Gastrocnemius medialis (tissue), 4 donors: Measurements from ENCODE around the gene HACD2. TPM values are rescaled to one million over a fixed set of nuclear protein-coding genes. Genes with fewer than 3 reads are reported as not detected.

Source experiments
- ATAC-seq, 2 donors: fragments of 150-250 bp; one replicate each; pipeline ENCODE4 v1.9.1; 2016
- DNase-seq, 2 donors: peaks; one replicate each; pipeline ENCODE4 v3.0.0-alpha.2; 2019
- H3K27ac ChIP-seq, 4 donors: fragments of 200-600 bp; sonication (generic); 1 replicate in 1 of 4; 2 replicates in 3 of 4; pipeline ENCODE4 v1.5.1; 2016 to 2018; ENCODE audit warnings: mild to moderate bottlenecking in 2 of 4, moderate library complexity in 1 of 4
- H3K27me3 ChIP-seq, 3 donors: fragments of 200-600 bp; sonication (generic) in 2 of 3; 1 replicate in 1 of 3; 2 replicates in 2 of 3; pipeline versions ENCODE4 v1.5.1 to v1.6.0; 2016 to 2019; ENCODE audit warnings: mild to moderate bottlenecking in 1 of 3, moderate library complexity in 1 of 3
- H3K36me3 ChIP-seq, 2 donors: fragments of 200-600 bp; sonication (generic) in 1 of 2; one replicate each; pipeline ENCODE4 v1.5.1; 2017 to 2018
- H3K4me1 ChIP-seq, 2 donors: fragments of 200-600 bp; sonication (generic) in 1 of 2; one replicate each; pipeline ENCODE4 v1.5.1; 2016 to 2017; ENCODE audit warnings: mild to moderate bottlenecking in 2 of 2
- H3K4me3 ChIP-seq, 4 donors: fragments of 200-600 bp; sonication (generic) in 3 of 4; 1 replicate in 1 of 4; 2 replicates in 3 of 4; pipeline ENCODE4 v1.5.1; 2016 to 2019; ENCODE audit warnings: mild to moderate bottlenecking in 2 of 4
- H3K9me3 ChIP-seq, 3 donors: fragments of 200-600 bp; sonication (generic) in 2 of 3; 1 replicate in 1 of 3; 2 replicates in 2 of 3; pipeline ENCODE4 v1.5.1; 2016 to 2019
- POLR2A ChIP-seq, 2 donors: fragments of 450-650 bp; IDR thresholded peaks; one replicate each; pipeline ENCODE4 v1.6.1; 2017; ENCODE audit warnings: antibody characterized with exemption in 2 of 2, mild to moderate bottlenecking in 2 of 2, moderate library complexity in 2 of 2
- in situ Hi-C, 4 donors: fragments of 200-750 bp; cut with MboI; loops; one replicate each; pipeline versions ENCODE4 v1.15.0 to v1.8.0; 2017; ENCODE audit warnings: low sequenced_read_pairs in 4 of 4
- intact Hi-C: fragments of 100-400 bp; cut with DNase I; formaldehyde crosslinking; loops from one replicate; pipeline ENCODE4 v1.15.1; 2023; ENCODE audit warnings: low total_unique reads
- total RNA-seq, 4 donors: library from RNA; depleted of rRNA; stranded (reverse); fragments of >200 nt; gene quantifications; one replicate each; pipeline versions ENCODE4 v1.1.0 to v1.2.3, GENCODE V29; 2016
- TF ChIP-seq, protein P1 (sequence below), 5 experiments: fragments of 450-650 bp in 3 of 5; fragments of 200-600 bp in 2 of 5; sonication (generic) in 2 of 5; IDR thresholded peaks in 4 of 5; conservative IDR thresholded peaks in 1 of 5; 1 replicate in 4 of 5; 2 replicates in 1 of 5; pipeline ENCODE4 v1.5.1; 2016 to 2019; ENCODE audit warnings: antibody characterized with exemption in 5 of 5, mild to moderate bottlenecking in 3 of 5, moderate library complexity in 3 of 5

Gene HACD2
- total RNA-seq, 4 donors from 2014 or later = 3.9 to 19.8 (median 6.7) TPM

DNA sequence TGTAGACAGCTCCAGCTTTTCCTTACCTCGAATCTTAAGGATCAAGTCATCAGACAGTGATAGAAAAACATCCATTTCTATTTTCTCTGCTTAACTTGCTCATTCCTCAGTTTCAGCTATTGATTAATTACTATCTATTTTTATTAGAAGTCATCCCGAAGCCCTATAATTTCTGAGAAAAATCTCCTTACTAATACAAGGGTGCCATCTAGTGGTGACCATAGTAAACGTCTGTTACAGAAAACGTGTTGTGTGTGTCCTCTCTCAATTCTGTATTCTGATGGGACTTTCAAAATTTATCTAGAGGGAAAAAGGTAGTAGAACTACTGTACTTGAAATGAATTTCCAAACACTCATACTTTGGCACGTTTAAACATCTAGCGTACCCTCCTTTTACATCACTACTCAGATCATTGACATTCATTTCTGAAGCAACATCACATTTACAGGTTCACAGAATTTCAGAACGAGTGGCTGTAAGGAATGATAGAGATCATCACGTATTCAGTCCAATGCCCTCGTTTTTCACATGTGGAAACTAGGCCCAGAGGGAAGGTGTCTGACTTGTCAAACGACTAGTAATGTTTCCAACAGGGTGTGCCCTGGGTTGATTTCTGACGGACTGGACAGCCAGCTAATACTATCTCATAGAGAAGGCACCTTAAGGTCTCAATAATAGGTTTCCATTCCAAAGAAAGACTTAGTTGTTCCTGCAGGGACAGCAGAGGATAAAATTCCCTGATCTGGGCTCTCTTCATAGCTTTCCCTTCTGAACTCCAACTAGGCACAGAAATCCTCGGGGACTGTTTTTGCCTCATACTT, 25.6 kb downstream of the HACD2 start:
- H3K4me3 ChIP-seq = no peak overlapping the region
- no peaks in the 10 kb centered on the region for H3K36me3 ChIP-seq
- no peaks in the 10 kb centered on the region for H3K27me3 ChIP-seq
- H3K9me3 ChIP-seq = peaks cover 0 to 9% (median 0%) of the 10 kb centered on the region in 3 donors
- in situ Hi-C loops (loop anchor here (5.0 to 10.0 kb wide), 3 partner anchors 224 to 232 kb away; no protein-coding TSS in a partner anchor), intact Hi-C loops (loop anchor here (2.0 to 5.0 kb wide), 2 partner anchors 112 to 230 kb away; partner anchors contain the start of gene ADCY5)
- H3K4me1 ChIP-seq = no peaks in the 10 kb centered on the region
- TF ChIP-seq, protein P1, sequence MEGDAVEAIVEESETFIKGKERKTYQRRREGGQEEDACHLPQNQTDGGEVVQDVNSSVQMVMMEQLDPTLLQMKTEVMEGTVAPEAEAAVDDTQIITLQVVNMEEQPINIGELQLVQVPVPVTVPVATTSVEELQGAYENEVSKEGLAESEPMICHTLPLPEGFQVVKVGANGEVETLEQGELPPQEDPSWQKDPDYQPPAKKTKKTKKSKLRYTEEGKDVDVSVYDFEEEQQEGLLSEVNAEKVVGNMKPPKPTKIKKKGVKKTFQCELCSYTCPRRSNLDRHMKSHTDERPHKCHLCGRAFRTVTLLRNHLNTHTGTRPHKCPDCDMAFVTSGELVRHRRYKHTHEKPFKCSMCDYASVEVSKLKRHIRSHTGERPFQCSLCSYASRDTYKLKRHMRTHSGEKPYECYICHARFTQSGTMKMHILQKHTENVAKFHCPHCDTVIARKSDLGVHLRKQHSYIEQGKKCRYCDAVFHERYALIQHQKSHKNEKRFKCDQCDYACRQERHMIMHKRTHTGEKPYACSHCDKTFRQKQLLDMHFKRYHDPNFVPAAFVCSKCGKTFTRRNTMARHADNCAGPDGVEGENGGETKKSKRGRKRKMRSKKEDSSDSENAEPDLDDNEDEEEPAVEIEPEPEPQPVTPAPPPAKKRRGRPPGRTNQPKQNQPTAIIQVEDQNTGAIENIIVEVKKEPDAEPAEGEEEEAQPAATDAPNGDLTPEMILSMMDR (IDR thresholded peaks at IDR 0.05 in 4 of 5, conservative IDR thresholded peaks at IDR 0.05 in 1 of 5) = peak; percentile 56 to 88 (median 61)
- no peak for TF ChIP-seq POLR2A (IDR thresholded peaks at IDR 0.05)
- DNase-seq (no peak), ATAC-seq (no peak)
- no peak overlapping the region for H3K27ac ChIP-seq

- no peak overlapping the region for H3K27ac ChIP-seq
- DNase-seq = no peak
- in situ Hi-C loops (loop anchor here in 1 of 4 donors (10.0 kb wide), 1 partner anchor 219 kb away; no protein-coding TSS in a partner anchor), intact Hi-C loops (no loop called here)
- no peaks in the 10 kb centered on the region for H3K4me1 ChIP-seq
- H3K4me3 ChIP-seq = no peak overlapping the region
- peaks cover 0 to 11% (median 0%) of the 10 kb centered on the region in 3 donors for H3K9me3 ChIP-seq
- peaks cover 3 to 8% of the 10 kb centered on the region in 2 donors for H3K36me3 ChIP-seq
- ATAC-seq = no peak
- H3K27me3 ChIP-seq = no peaks in the 10 kb centered on the region
- TF ChIP-seq, protein P1 (IDR thresholded peaks at IDR 0.05 in 4 of 5, conservative IDR thresholded peaks at IDR 0.05 in 1 of 5) = no peak
- TF ChIP-seq POLR2A (IDR thresholded peaks at IDR 0.05) = no peak
Observed at GRCh38 chr3:123553536-123553935, 31.3 kb downstream of the HACD2 start.

- intact Hi-C loops = no loop called here
- H3K36me3 ChIP-seq = peaks cover 3 to 8% of the 10 kb centered on the region in 2 donors
Observed at GRCh38 chr3:123552768-123553167, 32.1 kb downstream of the HACD2 start.

GRCh38 chr3:123552095-123552714, 32.6 kb downstream of the HACD2 start:
- TF ChIP-seq, protein P1 (IDR thresholded peaks at IDR 0.05 in 4 of 5, conservative IDR thresholded peaks at IDR 0.05 in 1 of 5) = no peak
- TF ChIP-seq POLR2A (IDR thresholded peaks at IDR 0.05) = no peak
- Histone ChIP-seq H3K36me3 (peaks cover 3 to 8% of the 10 kb centered on the region in 2 donors), H3K4me1 (no peaks in the 10 kb centered on the region), H3K9me3 (peaks cover 0 to 11% (median 0%) of the 10 kb centered on the region in 3 donors), H3K4me3 (no peak overlapping the region), H3K27me3 (no peaks in the 10 kb centered on the region), H3K27ac (no peak overlapping the region)
- DNase-seq = no peak
- ATAC-seq = no peak
- intact Hi-C loops = no loop called here
- in situ Hi-C loops = loop anchor here in 1 of 4 donors (10.0 kb wide), 1 partner anchor 217 kb away; no protein-coding TSS in a partner anchor

More at GRCh38 chr3:123552768-123553167, 32.1 kb downstream of the HACD2 start:
- DNase-seq (no peak), ATAC-seq (no peak)
- no peaks in the 10 kb centered on the region for H3K27me3 ChIP-seq
- peaks cover 0 to 11% (median 0%) of the 10 kb centered on the region in 3 donors for H3K9me3 ChIP-seq
- H3K4me3 ChIP-seq = no peak overlapping the region
- in situ Hi-C loops = loop anchor here in 1 of 4 donors (10.0 kb wide), 1 partner anchor 218 kb away; no protein-coding TSS in a partner anchor
- H3K4me1 ChIP-seq = no peaks in the 10 kb centered on the region
- TF ChIP-seq POLR2A (IDR thresholded peaks at IDR 0.05) = no peak
- TF ChIP-seq, protein P1 (IDR thresholded peaks at IDR 0.05 in 4 of 5, conservative IDR thresholded peaks at IDR 0.05 in 1 of 5) = no peak
- no peak overlapping the region for H3K27ac ChIP-seq
